ENCODE measurements around the gene SFMBT2.

GRCh38 chr10:7410301-7410861 lies 453 bp downstream of the SFMBT2 start:
- no peak for TF ChIP-seq CTCF (IDR thresholded peaks at IDR 0.05)
- no peak for TF ChIP-seq ZFX (IDR thresholded peaks at IDR 0.05; ENCODE audit: borderline replicate concordance)
